Heart right ventricle (tissue), 16 donors: ENCODE results near the gene RNASE13. TPM values are rescaled to one million over a fixed set of nuclear protein-coding genes. Genes with fewer than 3 reads are reported as not detected.

Experiments used
- ATAC-seq, 8 donors: fragments of 200-7000 bp; cut with Tn5 transposase; one replicate each; pipeline ENCODE4 v1.9.1; 2020; ENCODE audit warnings: mild to moderate bottlenecking in 8 of 8, moderate library complexity in 8 of 8, moderate number of reproducible peaks in 1 of 8
- DNase-seq, 2 donors: peaks; one replicate each; pipeline ENCODE4 v3.0.0-alpha.2; 2020
- H3K27ac ChIP-seq, 10 donors: fragments of 200-600 bp; sonication (generic) in 2 of 10; one replicate each; pipeline versions ENCODE4 v1.5.0 to v1.8.0; 2020 to 2022; ENCODE audit warnings: mild to moderate bottlenecking in 3 of 10
- H3K27me3 ChIP-seq, 7 donors: fragments of 200-600 bp; one replicate each; pipeline ENCODE4 v1.8.0; 2021 to 2022; ENCODE audit warnings: mild to moderate bottlenecking in 2 of 7
- H3K36me3 ChIP-seq, 9 donors: fragments of 200-600 bp; sonication (generic) in 1 of 9; one replicate each; pipeline versions ENCODE4 v1.5.0 to v1.8.0; 2020 to 2022; ENCODE audit warnings: mild to moderate bottlenecking in 2 of 9
- H3K4me1 ChIP-seq, 9 donors: fragments of 200-600 bp; sonication (generic) in 1 of 9; one replicate each; pipeline versions ENCODE4 v1.5.0 to v1.8.0; 2020 to 2022; ENCODE audit warnings: mild to moderate bottlenecking in 4 of 9
- H3K4me3 ChIP-seq, 10 donors: fragments of 200-600 bp; sonication (generic) in 2 of 10; one replicate each; pipeline versions ENCODE4 v1.5.0 to v1.8.0; 2020 to 2022; ENCODE audit warnings: mild to moderate bottlenecking in 7 of 10, moderate library complexity in 2 of 10
- H3K9me3 ChIP-seq, 11 donors: fragments of 200-600 bp in 10 of 11; sonication (generic) in 2 of 11; one replicate each; pipeline versions ENCODE4 v1.5.0 to v1.8.0; 2013 to 2022; ENCODE audit warnings: mild to moderate bottlenecking in 2 of 11, control low read depth in 1 of 11, moderate library complexity in 1 of 11
- WGBS, 2 donors: extraction: QIAGEN DNeasy Blood & Tissue Kit; methylation state at CpG; one replicate each; pipeline ENCODE4 v1.1.7; 2013; ENCODE audit warnings: inconsistent platforms in 1 of 2; 5-methylcytosine and 5-hydroxymethylcytosine counted together
- intact Hi-C, 10 donors: fragments of 100-400 bp; cut with DNase I; formaldehyde crosslinking; loops; one replicate each; pipeline versions ENCODE4 v1.11.1 to v1.14.2; 2022
- polyA plus RNA-seq, 2 donors: library from polyadenylated mRNA; stranded (reverse); fragments of 200-250 nt; gene quantifications; one replicate each; pipeline ENCODE4 v1.2.3, GENCODE V29; 2013
- total RNA-seq, 10 donors: library from RNA; stranded (reverse); fragmentation: NEBNext Ultra II Directional in 3 of 10; extraction: Animal tissue kit (Norgen Biotek cat#: 25700) in 3 of 10; gene quantifications; one replicate each; pipeline versions ENCODE4 v1.2.1 to v1.2.4, GENCODE V29; 2021 to 2023
- TF ChIP-seq, protein P1 (sequence below), 9 donors: fragments of 200-600 bp; sonication (generic) in 2 of 9; IDR thresholded peaks; one replicate each; pipeline versions ENCODE4 v1.5.0 to v1.8.0; 2021 to 2022; ENCODE audit warnings: antibody characterized with exemption in 9 of 9, mild to moderate bottlenecking in 5 of 9, moderate library complexity in 1 of 9
- donor health status: Arrhythmogenic right ventricular cardiomyopathy.
- donor health status: ischemic (EF 13 %, LVEDD 7.1; RV severe dilation, severe dysfunction).
- donor health status: healthy with polysubstance abuse.
- donor health status: DM: no; HTN: yes; CAD: no.
- donor health status: DM: no; HTN: no; CAD: no.
- donor health status: ischemic (EF 25% LVEDD 6.9; RV normal size, moderate dysfunction).
- donor health status: ischemic (EF 25% LVEDD 5.7; RV mildly dilated, moderate dysfunction).
- donor health status: healthy.
- donor health status: DM: yes; HTN: yes; CAD: no.
- donor health status: Ischemic cardiomyopathy.
- donor health status: ischemic (EF 35%, LVEDD 5.7; RV mildly dilated, moderate dysfunction).
- donor health status: nonischemic (EF 11% LVEDD 7.7; RV severe dilation, severe dysfunction).
- donor health status: DM: yes; HTN: yes; CAD: no.
- donor health status: PGD.
- donor health status: ischemic (EF 29% LVEDD 5.4; RV normal size, mild dysfunction).
- donor health status: nonischemic (EF 23%, LVEDD 6.1; RV moderate dilation, normal function).

The RNASE13 gene
- total and polyA plus RNA-seq, 12 donors: not detected

DNA sequence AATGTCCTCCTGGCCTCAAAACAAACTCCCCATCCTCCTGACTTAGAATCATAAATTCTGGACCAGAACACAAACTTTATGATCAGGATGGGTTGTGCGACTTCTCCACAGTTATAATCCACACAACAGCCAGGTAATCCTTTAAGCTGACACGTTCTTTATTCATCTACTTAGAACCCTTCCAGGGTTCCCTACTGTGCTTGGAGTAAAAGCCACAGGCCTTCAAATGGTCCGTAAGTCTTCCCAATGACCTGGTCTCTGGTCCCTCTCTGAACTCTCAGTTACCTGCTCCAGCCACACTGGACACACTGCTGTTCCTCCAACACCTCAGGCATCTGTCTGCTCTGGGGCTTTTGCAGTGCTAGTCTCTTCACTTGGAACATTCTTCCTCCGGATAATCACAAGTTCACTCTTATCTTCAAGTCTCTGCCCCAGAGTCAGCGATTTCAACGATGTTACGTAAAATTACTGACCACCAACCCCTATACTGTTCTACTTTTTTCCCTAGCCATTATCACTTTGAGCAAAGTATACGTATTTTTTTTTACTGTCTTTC is 5.8 kb upstream of the RNASE13 start:
- H3K27ac ChIP-seq: peak overlapping the region in 3 of 10 donors; percentile 73 to 87 (median 77)
- H3K4me1 ChIP-seq: peaks cover 13 to 53% (median 44%) of the 10 kb centered on the region in 9 donors

DNA sequence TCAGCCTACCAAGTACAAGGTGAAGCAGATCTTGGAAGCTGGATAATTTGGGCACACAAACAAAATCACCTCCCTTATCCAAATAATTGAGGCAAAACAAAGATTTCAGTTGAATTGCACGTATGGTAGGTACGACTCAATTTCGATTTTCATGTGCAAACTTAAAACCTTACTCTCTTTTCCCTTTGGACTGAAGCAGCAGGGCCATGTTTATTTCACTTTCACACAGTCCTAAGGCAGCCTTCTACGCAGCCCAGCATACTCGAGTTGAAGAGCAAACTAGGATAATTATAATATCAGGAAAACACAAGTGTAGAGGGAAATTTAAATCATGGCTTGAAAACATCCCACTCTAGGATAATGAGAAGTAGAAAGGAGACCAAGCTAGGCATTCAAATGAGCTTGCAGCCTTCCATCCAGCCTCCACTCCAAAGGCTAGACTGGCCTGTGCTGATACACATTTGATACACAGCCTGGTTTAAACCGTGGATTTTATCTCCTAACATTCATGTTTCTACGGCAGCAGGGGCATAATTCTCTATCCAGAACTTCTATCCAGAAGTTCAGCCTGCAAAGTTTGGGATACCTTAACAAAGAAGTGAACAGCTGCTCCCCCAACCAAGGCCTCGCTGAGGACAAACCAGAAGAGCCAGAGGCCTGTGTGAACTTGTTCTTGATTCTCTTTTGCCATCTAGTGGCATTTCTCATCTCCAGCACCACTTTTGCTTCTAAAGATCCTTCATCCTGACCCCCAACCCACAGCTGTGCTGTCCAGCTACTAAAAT is 5.2 kb upstream of the RNASE13 start:
- DNase-seq (peak in 1 of 2 donors; percentile 64), ATAC-seq (peak; percentile 62 to 84 (median 72))
- Histone ChIP-seq H3K27me3 (peaks cover 0 to under 1% (median 0%) of the 10 kb centered on the region in 7 donors), H3K36me3 (no peaks in the 10 kb centered on the region), H3K4me3 (peak overlapping the region in 2 of 10 donors; percentile 12 to 13), H3K27ac (peak overlapping the region in 9 of 10 donors; percentile 63 to 87 (median 77)), H3K9me3 (no peaks in the 10 kb centered on the region), H3K4me1 (peaks cover 13 to 53% (median 41%) of the 10 kb centered on the region in 9 donors)
- 47 to 52% methylated on average over 8 of the region's 8 CpGs for WGBS, 2 donors
- intact Hi-C loops: loop anchor here in 9 of 10 donors (1.0 to 10.0 kb wide), 13 partner anchors 14 to 342 kb away; partner anchors contain the start of gene NDRG2 (in 4 of the 9)
- TF ChIP-seq, protein P1, sequence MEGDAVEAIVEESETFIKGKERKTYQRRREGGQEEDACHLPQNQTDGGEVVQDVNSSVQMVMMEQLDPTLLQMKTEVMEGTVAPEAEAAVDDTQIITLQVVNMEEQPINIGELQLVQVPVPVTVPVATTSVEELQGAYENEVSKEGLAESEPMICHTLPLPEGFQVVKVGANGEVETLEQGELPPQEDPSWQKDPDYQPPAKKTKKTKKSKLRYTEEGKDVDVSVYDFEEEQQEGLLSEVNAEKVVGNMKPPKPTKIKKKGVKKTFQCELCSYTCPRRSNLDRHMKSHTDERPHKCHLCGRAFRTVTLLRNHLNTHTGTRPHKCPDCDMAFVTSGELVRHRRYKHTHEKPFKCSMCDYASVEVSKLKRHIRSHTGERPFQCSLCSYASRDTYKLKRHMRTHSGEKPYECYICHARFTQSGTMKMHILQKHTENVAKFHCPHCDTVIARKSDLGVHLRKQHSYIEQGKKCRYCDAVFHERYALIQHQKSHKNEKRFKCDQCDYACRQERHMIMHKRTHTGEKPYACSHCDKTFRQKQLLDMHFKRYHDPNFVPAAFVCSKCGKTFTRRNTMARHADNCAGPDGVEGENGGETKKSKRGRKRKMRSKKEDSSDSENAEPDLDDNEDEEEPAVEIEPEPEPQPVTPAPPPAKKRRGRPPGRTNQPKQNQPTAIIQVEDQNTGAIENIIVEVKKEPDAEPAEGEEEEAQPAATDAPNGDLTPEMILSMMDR (IDR thresholded peaks at IDR 0.05): peak; percentile 45 to 82 (median 73)

More for the DNA sequence above, 5.8 kb upstream of the RNASE13 start:
- 73 to 74% methylated on average over 8 of the region's 8 CpGs for WGBS, 2 donors
- intact Hi-C loops: loop anchor here in 7 of 10 donors (1.0 to 10.0 kb wide), 9 partner anchors 25 to 343 kb away; no protein-coding TSS in a partner anchor
- no peak for DNase-seq
- H3K4me3 ChIP-seq: no peak overlapping the region
- TF ChIP-seq, protein P1 (IDR thresholded peaks at IDR 0.05): peak in 1 of 9 donors; percentile 5
- H3K36me3 ChIP-seq: no peaks in the 10 kb centered on the region
- H3K9me3 ChIP-seq: no peaks in the 10 kb centered on the region
- no peak for ATAC-seq
- peaks cover 0 to 7% (median 0%) of the 10 kb centered on the region in 7 donors for H3K27me3 ChIP-seq

DNA sequence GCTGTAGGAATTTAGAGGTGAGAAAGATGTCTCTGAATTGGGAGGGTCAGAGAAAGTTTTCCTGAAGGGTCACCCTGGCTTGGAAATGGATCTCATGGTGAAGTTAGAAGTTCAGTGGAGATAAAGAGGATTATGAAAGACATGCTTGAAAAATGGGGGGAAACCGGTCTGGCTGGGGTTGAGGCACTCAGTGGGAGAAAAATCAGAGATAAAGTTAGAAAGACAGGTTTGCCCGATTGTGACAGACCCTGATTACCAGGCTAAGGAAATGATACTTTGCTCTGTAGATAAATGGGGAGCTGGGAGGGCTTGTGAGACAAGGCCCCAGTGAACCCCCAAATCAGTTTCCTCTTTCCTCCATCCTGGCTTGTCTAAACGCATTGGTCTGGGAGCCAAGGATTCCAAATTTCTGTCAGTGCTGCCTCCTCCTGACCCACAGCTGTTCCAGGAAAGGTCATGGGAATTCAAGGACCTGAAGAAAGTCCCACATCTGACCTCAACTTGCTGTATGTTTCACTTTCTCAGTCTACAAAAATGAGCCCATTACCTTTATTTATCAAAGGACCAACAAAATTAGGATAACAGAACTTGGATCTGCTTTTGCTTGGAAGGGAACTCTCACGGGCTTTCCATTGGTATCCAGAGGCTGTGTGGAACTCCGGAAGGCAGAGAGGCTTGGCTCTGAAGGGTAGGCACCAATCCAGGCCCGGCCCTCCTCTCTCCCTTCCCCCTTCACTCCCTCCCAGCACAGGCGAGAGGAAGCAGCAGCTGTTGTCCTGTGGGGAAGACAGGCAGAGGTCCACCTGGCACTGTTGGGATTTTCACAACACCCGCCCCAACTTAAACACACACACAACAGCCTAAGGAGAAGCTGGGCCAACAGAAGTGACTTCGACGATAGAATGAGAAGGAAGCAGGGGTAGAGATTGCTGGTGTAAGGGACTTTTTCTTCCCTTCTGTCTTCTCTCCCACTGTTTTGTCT is 4.1 kb upstream of the RNASE13 start:
- no peaks in the 10 kb centered on the region for H3K36me3 ChIP-seq
- DNase-seq (peak; percentile 84 to 86), ATAC-seq (peak; percentile 90 to 96 (median 94))
- peak overlapping the region in 3 of 10 donors; percentile 12 to 19 (median 13) for H3K4me3 ChIP-seq
- intact Hi-C loops: loop anchor here in 5 of 10 donors (1.0 to 2.0 kb wide), 5 partner anchors 13 to 182 kb away; partner anchors contain the start of gene NDRG2 (in 4 of the 5)
- H3K4me1 ChIP-seq: peaks cover 13 to 46% (median 32%) of the 10 kb centered on the region in 9 donors
- no peaks in the 10 kb centered on the region for H3K9me3 ChIP-seq
- peak overlapping the region in 9 of 10 donors; percentile 63 to 87 (median 77) for H3K27ac ChIP-seq
- H3K27me3 ChIP-seq: no peaks in the 10 kb centered on the region
- TF ChIP-seq, protein P1 (IDR thresholded peaks at IDR 0.05): peak in 3 of 9 donors; percentile 12 to 25 (median 17)
- WGBS, 2 donors: 7 to 15% methylated on average over 10 of the region's 10 CpGs
